IPS-NIHi7 (cell line): Measurements from ENCODE around the gene FAM124A.

Experiments used
- DNase-seq: peaks from one replicate; pipeline ENCODE4 v3.0.0; 2012; ENCODE audit warnings: mixed read lengths; ENCODE audit errors: extremely low spot score

Gene FAM124A

GRCh38 chr13:51220706-51221105, 1.5 kb upstream of the FAM124A start:
- no peak for DNase-seq

- DNase-seq = no peak
Observed at GRCh38 chr13:51221108-51221507, 1.1 kb upstream of the FAM124A start.

GRCh38 chr13:51221674-51222036, 543 bp upstream of the FAM124A start:
- DNase-seq = no peak

GRCh38 chr13:51222686-51223559, 725 bp downstream of the FAM124A start:
- DNase-seq = no peak

- DNase-seq = no peak
Observed at GRCh38 chr13:51223560-51224270, 1.5 kb downstream of the FAM124A start.

GRCh38 chr13:51225029-51225428, 2.8 kb downstream of the FAM124A start:
- DNase-seq = no peak

- no peak for DNase-seq
Observed at GRCh38 chr13:51227404-51227803, 5.2 kb downstream of the FAM124A start.

- no peak for DNase-seq
Observed at GRCh38 chr13:51229101-51229719, 7.0 kb downstream of the FAM124A start.

GRCh38 chr13:51229731-51230130, 7.5 kb downstream of the FAM124A start:
- no peak for DNase-seq

- no peak for DNase-seq
Observed at GRCh38 chr13:51230477-51231105, 8.4 kb downstream of the FAM124A start.

GRCh38 chr13:51231456-51231855, 9.3 kb downstream of the FAM124A start:
- no peak for DNase-seq

GRCh38 chr13:51232328-51232727, 10.1 kb downstream of the FAM124A start:
- no peak for DNase-seq

- DNase-seq = no peak
Observed at GRCh38 chr13:51233117-51233826, 11.1 kb downstream of the FAM124A start.

- DNase-seq = no peak
Observed at GRCh38 chr13:51234676-51235075, 12.5 kb downstream of the FAM124A start.

GRCh38 chr13:51235186-51235585, 13.0 kb downstream of the FAM124A start:
- DNase-seq = no peak

- no peak for DNase-seq
Observed at GRCh38 chr13:51235756-51236490, 13.7 kb downstream of the FAM124A start.

- DNase-seq = no peak
Observed at GRCh38 chr13:51236491-51236792, 14.2 kb downstream of the FAM124A start.

- no peak for DNase-seq
Observed at GRCh38 chr13:51237386-51237785, 15.2 kb downstream of the FAM124A start.

GRCh38 chr13:51237887-51238286, 15.7 kb downstream of the FAM124A start:
- no peak for DNase-seq

GRCh38 chr13:51240178-51240577, 18.0 kb downstream of the FAM124A start:
- no peak for DNase-seq

GRCh38 chr13:51240958-51241357, 18.8 kb downstream of the FAM124A start:
- no peak for DNase-seq
